ENCODE measurements around the gene SH3GL2. TPM values are rescaled to one million over a fixed set of nuclear protein-coding genes. Genes with fewer than 3 reads are reported as not detected.

The SH3GL2 gene
- total and polyA plus RNA-seq, 8 donors = 0.47 to 17.3 (median 1.7) TPM

GRCh38 chr9:17682684-17683083 lies 103.8 kb downstream of the SH3GL2 start:
- no peak for DNase-seq
- TF ChIP-seq, protein P1, sequence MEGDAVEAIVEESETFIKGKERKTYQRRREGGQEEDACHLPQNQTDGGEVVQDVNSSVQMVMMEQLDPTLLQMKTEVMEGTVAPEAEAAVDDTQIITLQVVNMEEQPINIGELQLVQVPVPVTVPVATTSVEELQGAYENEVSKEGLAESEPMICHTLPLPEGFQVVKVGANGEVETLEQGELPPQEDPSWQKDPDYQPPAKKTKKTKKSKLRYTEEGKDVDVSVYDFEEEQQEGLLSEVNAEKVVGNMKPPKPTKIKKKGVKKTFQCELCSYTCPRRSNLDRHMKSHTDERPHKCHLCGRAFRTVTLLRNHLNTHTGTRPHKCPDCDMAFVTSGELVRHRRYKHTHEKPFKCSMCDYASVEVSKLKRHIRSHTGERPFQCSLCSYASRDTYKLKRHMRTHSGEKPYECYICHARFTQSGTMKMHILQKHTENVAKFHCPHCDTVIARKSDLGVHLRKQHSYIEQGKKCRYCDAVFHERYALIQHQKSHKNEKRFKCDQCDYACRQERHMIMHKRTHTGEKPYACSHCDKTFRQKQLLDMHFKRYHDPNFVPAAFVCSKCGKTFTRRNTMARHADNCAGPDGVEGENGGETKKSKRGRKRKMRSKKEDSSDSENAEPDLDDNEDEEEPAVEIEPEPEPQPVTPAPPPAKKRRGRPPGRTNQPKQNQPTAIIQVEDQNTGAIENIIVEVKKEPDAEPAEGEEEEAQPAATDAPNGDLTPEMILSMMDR (IDR thresholded peaks at IDR 0.05) = no peak
- Histone ChIP-seq H3K27me3 (no peaks in the 10 kb centered on the region), H3K4me1 (no peaks in the 10 kb centered on the region), H3K27ac (no peak overlapping the region), H3K36me3 (no peaks in the 10 kb centered on the region), H3K9me3 (no peaks in the 10 kb centered on the region), H3K4me3 (no peak overlapping the region)
- 55 to 80% methylated on average over 2 of the region's 2 CpGs for WGBS, 2 donors
- no peak for ATAC-seq
- FAIRE-seq = no peak
- intact Hi-C loops (cut with DNase I) = no loop called here

GRCh38 chr9:17688834-17689233 lies 110.0 kb downstream of the SH3GL2 start:
- no peak overlapping the region for H3K27ac ChIP-seq
- no peaks in the 10 kb centered on the region for H3K36me3 ChIP-seq
- intact Hi-C loops (cut with DNase I) = no loop called here
- TF ChIP-seq, protein P1 (IDR thresholded peaks at IDR 0.05) = no peak
- no peaks in the 10 kb centered on the region for H3K27me3 ChIP-seq
- WGBS, 2 donors = 50 to 54% methylated on average over 1 of the region's 1 CpG
- FAIRE-seq (no peak), ATAC-seq (no peak), DNase-seq (no peak)
- no peaks in the 10 kb centered on the region for H3K4me1 ChIP-seq
- H3K4me3 ChIP-seq = no peak overlapping the region
- H3K9me3 ChIP-seq = no peaks in the 10 kb centered on the region

DNA sequence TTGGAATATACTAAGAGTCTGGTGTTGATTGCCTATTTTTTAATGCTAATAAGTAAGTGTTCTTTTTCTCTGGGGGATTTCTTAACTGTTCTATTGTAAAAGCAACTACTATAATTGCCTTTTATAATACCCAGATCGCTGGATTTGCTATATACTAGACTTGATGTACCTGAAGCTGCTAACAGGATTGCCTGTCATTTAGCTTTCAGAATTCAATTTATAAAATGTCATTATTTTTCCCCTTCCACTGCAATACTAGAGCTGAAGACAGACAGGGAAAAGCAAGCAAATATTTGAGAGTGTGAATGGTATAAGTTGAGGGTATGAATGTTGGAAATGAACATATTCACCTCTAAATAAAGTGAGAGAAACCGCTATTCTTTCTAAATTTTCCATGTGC lies 115.5 kb downstream of the SH3GL2 start:
- WGBS, 2 donors = 59 to 68% methylated on average over 2 of the region's 2 CpGs
- intact Hi-C loops (cut with DNase I) = no loop called here
- TF ChIP-seq, protein P1 (IDR thresholded peaks at IDR 0.05) = no peak

DNA sequence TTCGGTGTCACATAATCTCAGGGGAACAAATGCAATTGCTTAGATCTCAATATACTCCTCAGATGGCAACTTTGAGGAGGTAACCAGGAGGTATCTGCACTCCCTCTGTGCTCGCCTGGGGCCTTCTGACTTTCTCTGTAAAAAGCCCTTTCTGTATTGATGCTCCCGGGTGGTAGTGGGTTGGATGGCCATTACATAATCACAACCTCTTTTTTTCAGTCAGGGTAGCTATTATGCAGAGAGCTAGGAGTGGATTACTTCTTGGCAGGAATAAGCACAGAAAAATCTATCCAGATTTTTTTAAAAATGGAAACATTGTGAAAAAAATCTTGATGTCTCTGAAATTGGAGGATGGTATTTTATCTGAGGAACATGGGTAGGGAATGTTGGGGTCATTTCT lies 116.6 kb downstream of the SH3GL2 start:
- no peaks in the 10 kb centered on the region for H3K9me3 ChIP-seq
- H3K27ac ChIP-seq = no peak overlapping the region
- TF ChIP-seq, protein P1 (IDR thresholded peaks at IDR 0.05) = no peak
- H3K4me1 ChIP-seq = no peaks in the 10 kb centered on the region
- no peaks in the 10 kb centered on the region for H3K27me3 ChIP-seq
- intact Hi-C loops (cut with DNase I) = no loop called here
- H3K4me3 ChIP-seq = no peak overlapping the region
- no peak for FAIRE-seq
- 49 to 65% methylated on average over 3 of the region's 3 CpGs for WGBS, 2 donors
- DNase-seq = no peak
- H3K36me3 ChIP-seq = no peaks in the 10 kb centered on the region
- ATAC-seq = no peak

More for the DNA sequence above, 115.5 kb downstream of the SH3GL2 start:
- Histone ChIP-seq H3K36me3 (no peaks in the 10 kb centered on the region), H3K27me3 (no peaks in the 10 kb centered on the region), H3K4me1 (no peaks in the 10 kb centered on the region), H3K9me3 (no peaks in the 10 kb centered on the region), H3K4me3 (no peak overlapping the region), H3K27ac (no peak overlapping the region)
- ATAC-seq (no peak), DNase-seq (no peak), FAIRE-seq (no peak)

DNA sequence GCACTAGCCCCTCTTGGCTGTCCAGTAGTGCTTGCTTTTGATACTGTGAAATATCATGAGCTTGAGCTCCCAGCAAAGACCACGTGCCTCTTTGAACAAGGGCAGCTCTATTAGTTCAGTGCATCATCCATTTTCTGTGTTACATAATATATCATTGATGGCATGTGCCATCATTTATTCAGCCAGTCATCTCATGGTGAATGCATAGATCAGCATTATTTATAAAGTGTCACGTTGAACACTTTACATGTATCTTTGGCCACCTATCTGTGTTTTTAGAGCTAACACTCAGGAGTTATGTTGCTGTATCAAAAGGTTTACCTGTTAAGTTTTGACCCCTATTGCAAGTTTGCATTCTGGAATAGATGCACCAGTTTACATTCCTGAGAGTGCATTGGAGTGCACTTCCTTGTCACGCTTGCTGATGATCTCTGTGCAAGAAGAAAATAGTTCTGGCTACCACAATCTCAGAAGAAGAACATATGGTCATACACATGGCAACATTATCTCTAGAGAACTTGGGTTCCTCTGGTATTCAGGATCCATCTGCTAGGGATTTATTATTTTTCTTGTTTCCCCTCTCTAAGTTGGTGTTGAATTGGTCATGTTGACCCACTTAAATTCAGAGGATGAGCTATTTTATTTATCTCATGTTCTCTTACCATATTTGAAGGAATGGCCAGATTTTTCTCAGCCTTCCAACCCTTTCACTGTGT lies 120.9 kb downstream of the SH3GL2 start:
- ATAC-seq (no peak), FAIRE-seq (no peak), DNase-seq (no peak)
- Histone ChIP-seq H3K4me3 (no peak overlapping the region), H3K27ac (no peak overlapping the region), H3K27me3 (no peaks in the 10 kb centered on the region), H3K9me3 (no peaks in the 10 kb centered on the region), H3K36me3 (no peaks in the 10 kb centered on the region), H3K4me1 (no peaks in the 10 kb centered on the region)
- intact Hi-C loops (cut with DNase I) = no loop called here
- 42 to 55% methylated on average over 3 of the region's 3 CpGs for WGBS, 2 donors
- TF ChIP-seq, protein P1 (IDR thresholded peaks at IDR 0.05) = no peak
